Measurements from ENCODE around the gene KRTAP15-1. TPM values are rescaled to one million over a fixed set of nuclear protein-coding genes. Genes with fewer than 3 reads are reported as not detected.

The KRTAP15-1 gene
- total RNA-seq, 6 experiments from 2014 or later, result not detected

DNA sequence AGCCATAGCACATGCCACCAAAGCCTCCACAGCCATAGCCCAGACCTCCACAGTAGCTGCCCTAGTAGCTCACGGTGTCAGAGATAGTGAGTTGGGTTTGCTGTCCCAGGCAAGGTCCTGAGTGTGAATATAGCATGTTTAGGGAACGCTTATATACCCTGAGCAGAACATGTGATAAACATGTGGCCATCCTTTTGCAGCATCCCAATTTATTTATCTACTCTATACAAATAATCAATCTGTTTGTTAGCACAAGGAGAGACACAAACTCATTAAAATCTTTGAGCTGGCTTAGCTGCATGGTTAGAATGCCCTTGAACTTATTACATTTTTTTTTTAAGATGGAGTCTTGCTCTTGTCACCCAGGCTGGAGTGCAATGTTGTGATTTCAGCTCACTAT lies 47.3 kb downstream of the KRTAP15-1 start, which contains the start of gene KRTAP19-2:
KRTAP19-2 (minus strand) TSS at position 101 of the 400 bp plus-strand sequence; CDS start at position 13, 88 bp downstream.
- H3K4me1 ChIP-seq, result no peaks in the 10 kb centered on the region
- intact Hi-C loops (cut with DNase I), result no loop called here
- 86% methylated on average over 1 of the region's 2 CpGs for WGBS (ENCODE audit: insufficient coverage, low coverage, low lambda C conversion rate, missing lambda C conversion rate)
- TF ChIP-seq POLR2A (IDR thresholded peaks at IDR 0.05), result no peak
- TF ChIP-seq, protein P1, sequence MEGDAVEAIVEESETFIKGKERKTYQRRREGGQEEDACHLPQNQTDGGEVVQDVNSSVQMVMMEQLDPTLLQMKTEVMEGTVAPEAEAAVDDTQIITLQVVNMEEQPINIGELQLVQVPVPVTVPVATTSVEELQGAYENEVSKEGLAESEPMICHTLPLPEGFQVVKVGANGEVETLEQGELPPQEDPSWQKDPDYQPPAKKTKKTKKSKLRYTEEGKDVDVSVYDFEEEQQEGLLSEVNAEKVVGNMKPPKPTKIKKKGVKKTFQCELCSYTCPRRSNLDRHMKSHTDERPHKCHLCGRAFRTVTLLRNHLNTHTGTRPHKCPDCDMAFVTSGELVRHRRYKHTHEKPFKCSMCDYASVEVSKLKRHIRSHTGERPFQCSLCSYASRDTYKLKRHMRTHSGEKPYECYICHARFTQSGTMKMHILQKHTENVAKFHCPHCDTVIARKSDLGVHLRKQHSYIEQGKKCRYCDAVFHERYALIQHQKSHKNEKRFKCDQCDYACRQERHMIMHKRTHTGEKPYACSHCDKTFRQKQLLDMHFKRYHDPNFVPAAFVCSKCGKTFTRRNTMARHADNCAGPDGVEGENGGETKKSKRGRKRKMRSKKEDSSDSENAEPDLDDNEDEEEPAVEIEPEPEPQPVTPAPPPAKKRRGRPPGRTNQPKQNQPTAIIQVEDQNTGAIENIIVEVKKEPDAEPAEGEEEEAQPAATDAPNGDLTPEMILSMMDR (IDR thresholded peaks at IDR 0.05), result no peak
- H3K27me3 ChIP-seq, result no peaks in the 10 kb centered on the region
- H3K4me3 ChIP-seq, result no peak within 1 kb of the TSS
- ATAC-seq, result no peak
- DNase-seq, result no peak
- H3K36me3 ChIP-seq, result no peaks in the 10 kb centered on the region
- no peak within 1 kb of the TSS for H3K27ac ChIP-seq
- H3K9me3 ChIP-seq, result no peaks in the 10 kb centered on the region

Other genes with a start within 250 kb of the KRTAP15-1 start
- not detected for gene CLDN8, start 224.2 kb upstream of the KRTAP15-1 start, total RNA-seq
- gene KRTAP24-1, start 157.3 kb upstream of the KRTAP15-1 start, total RNA-seq, result not detected
- not detected for gene KRTAP25-1, start 150.8 kb upstream of the KRTAP15-1 start, total RNA-seq
- not detected for gene KRTAP26-1, start 120.0 kb upstream of the KRTAP15-1 start, total RNA-seq
- gene KRTAP27-1, start 102.6 kb upstream of the KRTAP15-1 start, total RNA-seq, result not detected
- gene KRTAP23-1, start 91.7 kb upstream of the KRTAP15-1 start, total RNA-seq, result not detected
- not detected for gene KRTAP13-2, start 68.0 kb upstream of the KRTAP15-1 start, total RNA-seq
- not detected for gene KRTAP13-1, start 44.2 kb upstream of the KRTAP15-1 start, total RNA-seq
- not detected for gene KRTAP13-3, start 14.3 kb upstream of the KRTAP15-1 start, total RNA-seq
- not detected for gene KRTAP13-4, start 10.1 kb upstream of the KRTAP15-1 start, total RNA-seq
- not detected for gene KRTAP19-1, start 40.1 kb downstream of the KRTAP15-1 start, total RNA-seq
- not detected for gene KRTAP19-2, start 47.2 kb downstream of the KRTAP15-1 start, total RNA-seq
- gene KRTAP19-3, start 51.7 kb downstream of the KRTAP15-1 start, total RNA-seq, result not detected
- not detected for gene KRTAP19-4, start 56.9 kb downstream of the KRTAP15-1 start, total RNA-seq
- not detected for gene KRTAP19-5, start 61.9 kb downstream of the KRTAP15-1 start, total RNA-seq
- gene KRTAP19-6, start 101.6 kb downstream of the KRTAP15-1 start, total RNA-seq, result not detected
- not detected for gene KRTAP19-7, start 121.0 kb downstream of the KRTAP15-1 start, total RNA-seq
- not detected for gene KRTAP22-2, start 150.1 kb downstream of the KRTAP15-1 start, total RNA-seq
- gene KRTAP6-3, start 152.2 kb downstream of the KRTAP15-1 start, total RNA-seq, result not detected
- not detected for gene KRTAP6-2, start 158.6 kb downstream of the KRTAP15-1 start, total RNA-seq
- gene KRTAP22-1, start 160.8 kb downstream of the KRTAP15-1 start, total RNA-seq, result not detected
- not detected for gene KRTAP6-1, start 173.7 kb downstream of the KRTAP15-1 start, total RNA-seq
- not detected for gene KRTAP20-1, start 176.2 kb downstream of the KRTAP15-1 start, total RNA-seq
- not detected for gene KRTAP20-4, start 180.4 kb downstream of the KRTAP15-1 start, total RNA-seq
- gene KRTAP20-2, start 194.9 kb downstream of the KRTAP15-1 start, total RNA-seq, result not detected
- gene KRTAP20-3, start 202.6 kb downstream of the KRTAP15-1 start, total RNA-seq, result not detected

Data from right lobe of liver (tissue), 6 donors.